Breast epithelium (tissue), 3 donors: Measurements from ENCODE around the gene FAM193A.

ENCODE experiments used
- POLR2A ChIP-seq: fragments of 450-650 bp; IDR thresholded peaks from one replicate; pipeline ENCODE4 v1.6.1; 2016; ENCODE audit warnings: antibody characterized with exemption, mild to moderate bottlenecking, moderate library complexity
- POLR2AphosphoS5 ChIP-seq, 3 donors: sonication (generic); formaldehyde crosslinking; IDR thresholded peaks; one replicate each; pipeline ENCODE4 v1.6.1; 2017; ENCODE audit warnings: antibody characterized with exemption in 3 of 3
- TF ChIP-seq, protein P1 (sequence below), 3 donors: fragments of 450-650 bp; IDR thresholded peaks; one replicate each; pipeline ENCODE4 v1.5.1; 2016 to 2017; ENCODE audit warnings: antibody characterized with exemption in 3 of 3, mild to moderate bottlenecking in 3 of 3, moderate library complexity in 3 of 3

GRCh38 chr4:2600878-2601277 is 64.4 kb downstream of the FAM193A start:
- TF ChIP-seq, protein P1, sequence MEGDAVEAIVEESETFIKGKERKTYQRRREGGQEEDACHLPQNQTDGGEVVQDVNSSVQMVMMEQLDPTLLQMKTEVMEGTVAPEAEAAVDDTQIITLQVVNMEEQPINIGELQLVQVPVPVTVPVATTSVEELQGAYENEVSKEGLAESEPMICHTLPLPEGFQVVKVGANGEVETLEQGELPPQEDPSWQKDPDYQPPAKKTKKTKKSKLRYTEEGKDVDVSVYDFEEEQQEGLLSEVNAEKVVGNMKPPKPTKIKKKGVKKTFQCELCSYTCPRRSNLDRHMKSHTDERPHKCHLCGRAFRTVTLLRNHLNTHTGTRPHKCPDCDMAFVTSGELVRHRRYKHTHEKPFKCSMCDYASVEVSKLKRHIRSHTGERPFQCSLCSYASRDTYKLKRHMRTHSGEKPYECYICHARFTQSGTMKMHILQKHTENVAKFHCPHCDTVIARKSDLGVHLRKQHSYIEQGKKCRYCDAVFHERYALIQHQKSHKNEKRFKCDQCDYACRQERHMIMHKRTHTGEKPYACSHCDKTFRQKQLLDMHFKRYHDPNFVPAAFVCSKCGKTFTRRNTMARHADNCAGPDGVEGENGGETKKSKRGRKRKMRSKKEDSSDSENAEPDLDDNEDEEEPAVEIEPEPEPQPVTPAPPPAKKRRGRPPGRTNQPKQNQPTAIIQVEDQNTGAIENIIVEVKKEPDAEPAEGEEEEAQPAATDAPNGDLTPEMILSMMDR (IDR thresholded peaks at IDR 0.05) = no peak
- TF ChIP-seq POLR2A (no peak), POLR2AphosphoS5 (IDR thresholded peaks at IDR 0.05) (no peak)
